GM20431 (cell line): ENCODE measurements around the gene ZNF789.
"Not testable (repeated sequence)": the region's sequence is repeated elsewhere in the genome, so short reads cannot be mapped to it uniquely, and the experiment has no call there.

Experiments
- in situ Hi-C: fragments of 300-500 bp; cut with MseI, MboI; formaldehyde crosslinking; loops from one replicate; pipeline ENCODE4 v1.15.0; 2020; ENCODE audit warnings: low sequenced_read_pairs; ENCODE audit not compliant: unreplicated experiment

ZNF789 gene

GRCh38 chr7:99472561-99473314 lies at the start of gene ZNF789:
TSS of gene ZNF789 (plus strand) at chr7:99472890. CDS start at chr7:99476457, 3,567 bp downstream.
- in situ Hi-C loops = no loop called here

DNA sequence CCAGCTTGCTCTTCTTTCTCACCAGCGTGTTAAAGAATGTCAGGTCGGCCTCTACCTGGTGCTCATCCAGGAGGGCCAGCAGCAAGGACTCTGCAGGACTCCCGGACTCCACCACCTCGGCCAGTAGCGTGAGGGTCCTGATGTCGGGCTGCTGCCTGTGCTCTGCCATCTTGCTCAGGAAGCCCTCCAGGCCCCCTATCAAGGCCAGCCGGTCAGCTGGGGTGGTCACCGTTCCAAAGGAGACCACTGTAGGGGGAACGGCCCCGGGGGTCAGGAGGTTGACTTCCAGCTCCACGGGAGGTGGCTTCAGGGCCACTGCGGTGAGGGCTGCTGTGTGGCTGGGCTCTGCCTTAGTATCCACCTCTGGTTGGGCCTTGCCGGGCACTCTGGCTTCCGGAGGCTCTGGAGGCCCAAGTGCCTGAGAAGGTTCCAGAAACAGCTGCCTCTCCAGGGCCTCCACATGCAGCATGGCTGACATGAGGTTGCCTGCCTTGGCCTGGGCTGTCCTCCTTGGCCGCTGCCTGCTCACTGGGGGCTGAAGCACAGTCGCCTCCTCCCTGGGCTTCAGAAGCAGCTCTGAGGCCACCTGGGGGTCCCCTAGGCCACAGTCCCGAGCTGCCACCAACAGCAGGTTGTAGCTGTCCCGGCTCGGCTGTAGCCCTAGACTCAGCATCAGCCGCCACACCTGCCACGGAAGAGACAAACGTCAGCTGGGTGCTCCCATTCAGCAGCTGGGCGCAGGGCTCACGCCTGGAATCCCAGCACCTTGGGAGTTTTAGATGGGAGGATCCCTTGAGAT lies 47.6 kb upstream of the ZNF789 start:
- in situ Hi-C loops = no loop called here

DNA sequence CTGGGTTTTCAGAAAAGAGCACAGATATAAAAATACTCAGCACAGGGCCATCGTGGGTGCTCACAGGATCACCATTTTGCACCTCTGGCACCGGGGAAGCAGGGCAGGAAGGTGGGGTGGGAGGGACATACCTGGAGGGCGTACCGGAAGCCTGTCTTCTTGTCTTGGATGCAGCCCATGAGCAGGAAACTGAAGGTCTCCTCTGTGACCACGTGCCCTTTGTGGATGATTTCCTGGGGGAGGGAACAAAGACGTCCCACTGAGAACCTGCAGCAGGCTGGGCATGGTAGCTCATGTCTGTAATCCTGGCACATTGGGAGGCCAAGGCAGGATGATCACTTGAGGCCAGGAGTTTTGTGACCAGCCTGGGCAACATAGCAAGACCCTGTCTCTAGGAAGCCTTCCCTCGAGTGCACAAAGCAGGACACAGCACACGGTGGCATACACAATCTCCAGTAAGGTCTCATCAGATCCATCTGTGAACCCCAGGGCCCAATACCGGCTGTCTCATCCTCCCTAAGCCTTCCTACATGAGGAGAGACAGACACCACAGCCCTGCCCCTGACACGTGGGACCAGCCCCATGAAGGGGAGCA lies 43.6 kb upstream of the ZNF789 start:
- in situ Hi-C loops = no loop called here

GRCh38 chr7:99429756-99430155 lies 42.9 kb upstream of the ZNF789 start:
- in situ Hi-C loops = no loop called here

- in situ Hi-C loops = not testable (repeated sequence)
Measured at GRCh38 chr7:99431756-99432540, 40.7 kb upstream of the ZNF789 start.

DNA sequence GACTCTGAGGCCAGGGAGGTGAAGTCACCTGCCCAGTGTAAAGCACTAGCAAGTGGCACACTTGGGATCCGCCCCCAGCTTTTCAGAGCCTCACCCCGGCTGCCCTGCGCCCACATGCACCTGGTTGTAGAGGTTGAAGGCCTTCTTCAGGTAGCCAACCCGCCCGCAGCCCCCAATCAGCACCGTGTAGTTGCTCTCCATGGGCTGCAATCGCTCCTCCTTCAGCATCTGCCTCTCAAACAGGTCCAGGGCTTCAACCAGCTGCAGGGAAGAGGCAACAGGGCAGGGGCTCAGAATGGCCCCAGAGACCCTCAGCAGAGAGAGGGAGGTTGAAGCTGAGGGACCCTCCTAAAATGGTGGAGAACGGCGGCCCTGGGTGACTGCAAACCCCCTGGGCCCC lies 39.5 kb upstream of the ZNF789 start:
- in situ Hi-C loops = no loop called here

DNA sequence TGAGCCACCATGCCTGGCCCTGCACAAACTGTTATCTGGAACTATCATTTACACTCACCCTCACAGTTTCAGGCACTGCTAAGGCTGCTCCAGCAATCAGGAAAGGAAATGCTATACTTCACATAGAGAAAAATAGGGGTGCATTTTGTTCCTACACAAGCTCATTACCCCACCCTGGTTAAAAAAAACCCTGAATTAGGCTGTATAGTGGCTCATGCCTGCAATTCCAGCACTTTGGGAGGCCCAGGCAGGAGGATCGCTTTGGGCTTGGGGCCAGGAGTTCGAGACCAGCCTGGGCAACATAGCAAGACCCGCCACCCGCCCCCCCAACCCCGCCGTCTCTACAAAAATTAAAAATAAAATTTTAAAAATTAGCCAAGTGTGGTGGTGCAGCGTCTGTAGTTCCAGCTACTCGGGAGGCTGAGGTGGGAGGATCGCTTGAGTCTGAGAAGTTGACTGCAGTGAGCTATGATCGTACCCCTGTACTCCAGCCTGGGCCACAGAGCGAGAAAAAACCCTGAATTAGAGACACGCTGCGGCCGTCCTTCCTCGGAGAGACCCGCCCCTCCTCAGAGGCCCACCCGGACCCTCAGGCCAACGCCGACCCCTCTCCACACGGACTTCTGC lies 34.6 kb upstream of the ZNF789 start:
- in situ Hi-C loops = no loop called here

DNA sequence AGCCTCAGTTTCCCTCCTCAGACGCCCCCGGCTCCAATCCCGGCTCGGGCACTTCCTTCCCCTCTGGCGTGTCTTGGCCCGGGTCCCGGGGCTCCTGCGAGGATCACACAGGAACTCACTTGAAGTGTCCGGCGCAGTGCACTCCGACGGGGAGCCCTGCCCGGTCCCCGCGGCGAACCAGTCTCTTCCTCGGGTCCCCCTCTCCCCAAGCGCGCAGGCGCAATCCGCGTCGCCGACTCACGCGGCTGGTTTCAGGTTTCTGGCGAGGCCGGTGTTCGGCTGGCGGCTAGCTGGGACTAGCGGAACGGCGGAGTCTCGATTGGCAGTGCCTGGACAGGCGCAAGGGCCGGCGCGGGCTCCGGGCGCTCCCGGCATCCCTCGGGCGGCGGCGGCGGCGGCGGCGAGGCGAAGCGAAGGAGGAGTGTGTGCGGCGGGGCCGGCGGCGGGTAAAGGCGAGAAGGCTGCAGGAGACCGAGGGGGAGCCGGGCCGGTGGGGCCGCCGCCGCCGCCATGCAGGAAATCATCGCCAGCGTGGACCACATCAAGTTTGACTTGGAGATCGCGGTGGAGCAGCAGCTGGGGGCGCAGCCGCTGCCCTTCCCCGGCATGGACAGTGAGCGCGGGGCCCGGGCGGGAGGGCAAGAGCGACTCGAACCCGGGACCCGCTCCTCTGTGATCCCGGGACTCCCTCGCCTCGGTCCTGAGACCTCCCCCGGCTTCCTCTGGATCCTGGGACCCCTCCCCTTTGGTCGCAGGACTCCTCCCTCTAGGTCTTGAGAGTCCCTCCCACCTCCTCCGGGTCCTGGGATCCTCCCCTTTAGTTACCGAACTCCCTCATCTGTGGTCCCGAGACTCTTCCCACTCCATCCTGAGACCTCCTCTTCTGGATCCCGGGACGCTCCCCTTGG lies 33.9 kb upstream of the ZNF789 start, which contains the start of the genes CPSF4 and PTCD1:
Gene CPSF4, plus strand, starts transcription at position 371 of the 908 bp plus-strand sequence. Its CDS starts 140 bp downstream, at position 511.
Gene PTCD1, minus strand, starts transcription at position 226 of the 908 bp plus-strand sequence. CDS start 3,556 bp downstream, outside the sequence.
- in situ Hi-C loops = no loop called here

DNA sequence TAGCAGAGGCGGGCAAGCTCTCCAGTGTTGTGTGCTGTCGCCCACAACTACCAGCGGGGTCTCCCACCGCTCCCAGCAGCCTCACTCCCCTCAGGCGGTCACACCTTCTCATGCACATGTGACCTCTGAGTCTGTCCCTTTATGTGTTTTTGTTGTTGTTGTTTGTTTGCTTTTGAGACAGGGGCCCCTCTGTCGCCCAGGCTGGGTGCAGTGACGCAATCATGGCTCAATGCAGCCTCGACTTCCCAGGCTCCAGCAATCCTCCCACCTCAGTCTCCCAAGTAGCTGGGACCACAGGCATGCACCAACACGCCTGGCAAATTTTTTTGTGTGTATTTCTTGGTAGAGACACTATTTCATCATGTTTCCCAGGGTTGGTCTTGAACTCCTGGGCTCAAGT lies 32.5 kb upstream of the ZNF789 start:
- in situ Hi-C loops = no loop called here

- in situ Hi-C loops = no loop called here
Measured at GRCh38 chr7:99446096-99446495, 26.6 kb upstream of the ZNF789 start.

DNA sequence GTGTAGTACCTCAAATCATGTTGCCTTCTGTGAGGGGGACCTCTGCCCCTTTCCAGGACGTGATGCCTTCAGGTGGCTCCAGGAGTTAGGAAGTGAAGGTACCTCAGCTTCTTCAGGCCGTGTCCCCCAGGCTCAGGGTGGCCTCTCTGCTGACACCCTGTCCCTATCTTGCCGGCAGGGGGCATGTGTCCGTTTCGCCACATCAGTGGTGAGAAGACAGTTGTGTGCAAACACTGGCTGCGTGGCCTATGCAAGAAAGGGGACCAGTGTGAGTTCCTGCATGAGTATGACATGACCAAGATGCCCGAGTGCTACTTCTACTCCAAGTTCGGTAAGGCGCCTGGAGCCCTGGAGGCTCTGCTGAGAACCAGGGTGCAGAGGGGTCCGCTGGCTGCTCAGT lies 24.7 kb upstream of the ZNF789 start:
- in situ Hi-C loops = no loop called here

DNA sequence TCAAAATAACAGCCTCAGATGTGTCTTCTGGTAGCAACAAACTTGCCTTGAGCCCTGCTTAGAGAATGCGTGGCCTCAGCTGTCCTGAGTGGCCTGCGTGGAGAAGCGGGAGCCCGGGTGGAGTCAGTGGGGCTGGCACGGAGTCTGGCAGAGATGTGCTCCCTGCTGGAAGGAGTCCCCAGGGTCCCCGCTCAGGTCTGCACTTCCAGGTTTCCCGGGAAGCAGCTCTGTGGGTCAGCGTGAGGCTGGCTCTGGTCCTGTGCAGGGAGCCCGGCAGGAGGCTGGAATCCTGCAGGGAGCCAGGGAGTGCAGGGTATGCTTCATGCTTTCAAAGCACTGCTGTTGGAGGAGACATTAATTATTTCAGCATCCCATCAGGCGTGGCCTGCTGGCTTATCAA lies 23.8 kb upstream of the ZNF789 start:
- in situ Hi-C loops = no loop called here

- in situ Hi-C loops = no loop called here
Measured at GRCh38 chr7:99449326-99449725, 23.4 kb upstream of the ZNF789 start.

GRCh38 chr7:99451936-99452335 lies 20.8 kb upstream of the ZNF789 start:
- in situ Hi-C loops = no loop called here

- in situ Hi-C loops = no loop called here
Measured at GRCh38 chr7:99452541-99452940, 20.1 kb upstream of the ZNF789 start.

GRCh38 chr7:99453105-99453504 lies 19.6 kb upstream of the ZNF789 start:
- in situ Hi-C loops = no loop called here

DNA sequence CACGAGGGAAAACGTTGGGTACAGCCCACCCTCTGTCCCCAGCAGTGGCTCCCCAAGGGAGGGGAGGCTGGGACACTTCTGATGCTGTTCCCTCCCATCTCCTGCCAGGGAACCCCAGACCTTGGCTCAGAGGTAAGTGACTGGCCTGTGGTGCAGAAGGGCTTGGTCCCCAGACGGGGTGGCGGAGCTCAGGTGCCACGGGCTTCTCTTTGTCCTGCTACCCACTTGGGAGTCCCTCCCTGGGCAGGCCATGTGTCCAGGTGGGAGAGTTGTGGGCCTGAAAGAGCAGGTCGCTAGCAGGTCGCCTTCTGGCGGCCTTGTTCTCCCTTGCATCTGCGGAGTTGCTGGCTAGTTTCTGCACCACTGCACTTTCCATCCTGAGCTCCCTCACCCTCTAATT lies 16.8 kb upstream of the ZNF789 start:
- in situ Hi-C loops = no loop called here

GRCh38 chr7:99456288-99456687 lies 16.4 kb upstream of the ZNF789 start:
- in situ Hi-C loops = no loop called here
